ENCODE data around the gene MMGT1.
A peak's percentile ranks its signal among the peaks of the same experiment; 100 is the strongest.

MMGT1 gene

GRCh38 chrX:135981668-135982067 lies 7.9 kb upstream of the MMGT1 start:
- POLR2A ChIA-PET: no interaction called here
- no peak for TF ChIP-seq CTCF (IDR thresholded peaks at IDR 0.05; ENCODE audit: insufficient read depth, low read length, missing control alignments)
- H3K4me3 ChIP-seq (ENCODE audit: low read depth, low read length): no peak overlapping the region
- no peak for DNase-seq (ENCODE audit: low read depth, low spot score)
- CTCF ChIA-PET: no interaction called here

- CTCF ChIA-PET: no interaction called here
- POLR2A ChIA-PET: no interaction called here
- no peak overlapping the region for H3K4me3 ChIP-seq (ENCODE audit: low read depth, low read length)
- no peak for TF ChIP-seq CTCF (IDR thresholded peaks at IDR 0.05; ENCODE audit: insufficient read depth, low read length, missing control alignments)
- no peak for DNase-seq (ENCODE audit: low read depth, low spot score)
These were observed 7.2 kb upstream of the MMGT1 start for GRCh38 chrX:135981010-135981409.

- no peak for DNase-seq (ENCODE audit: low read depth, low spot score)
- ChIA-PET CTCF (no interaction called here), POLR2A (no interaction called here)
- no peak overlapping the region for H3K4me3 ChIP-seq (ENCODE audit: low read depth, low read length)
- TF ChIP-seq CTCF (IDR thresholded peaks at IDR 0.05; ENCODE audit: insufficient read depth, low read length, missing control alignments): no peak
These were observed 3.8 kb upstream of the MMGT1 start for GRCh38 chrX:135977611-135978010.

GRCh38 chrX:135975421-135975820 lies 1.6 kb upstream of the MMGT1 start:
- CTCF ChIA-PET: no interaction called here

GRCh38 chrX:135974279-135974856 lies 580 bp upstream of the MMGT1 start:
- H3K4me3 ChIP-seq (ENCODE audit: low read depth, low read length): peak overlapping the region; percentile 49
- CTCF ChIA-PET: interaction anchor here (1.6 kb wide), 1 partner anchor 10 kb away, joined by 6 read pairs; the partner anchor contains the start of gene SLC9A6
- DNase-seq (ENCODE audit: low read depth, low spot score): no peak
- TF ChIP-seq CTCF (IDR thresholded peaks at IDR 0.05; ENCODE audit: insufficient read depth, low read length, missing control alignments): no peak
- POLR2A ChIA-PET: interaction anchor here (1.2 kb wide), 1 partner anchor 10 kb away, joined by 3 read pairs; no protein-coding TSS in a partner anchor

More at GRCh38 chrX:135975421-135975820, 1.6 kb upstream of the MMGT1 start:
- TF ChIP-seq CTCF (IDR thresholded peaks at IDR 0.05; ENCODE audit: insufficient read depth, low read length, missing control alignments): no peak
- POLR2A ChIA-PET: no interaction called here
- no peak for DNase-seq (ENCODE audit: low read depth, low spot score)
- H3K4me3 ChIP-seq (ENCODE audit: low read depth, low read length): no peak overlapping the region

GRCh38 chrX:135973025-135973547 lies 702 bp downstream of the MMGT1 start:
- peak overlapping the region; percentile 78 for H3K4me3 ChIP-seq (ENCODE audit: low read depth, low read length)
- no peak for TF ChIP-seq CTCF (IDR thresholded peaks at IDR 0.05; ENCODE audit: insufficient read depth, low read length, missing control alignments)
- no peak for DNase-seq (ENCODE audit: low read depth, low spot score)
- ChIA-PET POLR2A (interaction anchor here (0.7 kb wide), 1 partner anchor 23 kb away, joined by 3 read pairs; no protein-coding TSS in a partner anchor), CTCF (no interaction called here)
